IPS DF 4.7 (cell line): ENCODE results near the gene GLDC.

Experiments used
- DNase-seq: peaks from one replicate; pipeline ENCODE4 v3.0.0-alpha.2; 2013; ENCODE audit warnings: low spot score; ENCODE audit errors: extremely low read depth

GLDC gene

DNA sequence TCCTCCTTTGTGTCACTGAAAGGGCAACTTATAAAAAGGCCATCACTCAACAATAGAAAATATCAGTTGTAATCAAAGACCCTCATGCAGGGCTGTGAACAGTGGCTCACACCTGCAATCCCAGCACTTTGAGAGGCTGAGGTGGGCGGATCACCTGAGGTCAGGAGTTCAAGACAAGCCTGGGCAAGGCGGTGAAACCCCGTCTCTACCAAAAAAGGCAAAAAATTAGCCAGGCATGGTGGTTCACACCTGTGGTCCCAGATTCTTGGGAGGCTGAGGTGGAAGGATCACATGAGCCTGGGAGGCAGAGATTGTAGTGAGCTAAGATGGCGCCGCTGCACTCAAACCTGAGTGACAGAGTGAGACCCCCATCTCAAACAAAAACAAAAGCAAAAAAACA lies 24.7 kb downstream of the GLDC start:
- DNase-seq: no peak

- no peak for DNase-seq
Observed at GRCh38 chr9:6620353-6620752, 25.2 kb downstream of the GLDC start.

GRCh38 chr9:6619909-6620308 lies 25.6 kb downstream of the GLDC start:
- DNase-seq: no peak

DNA sequence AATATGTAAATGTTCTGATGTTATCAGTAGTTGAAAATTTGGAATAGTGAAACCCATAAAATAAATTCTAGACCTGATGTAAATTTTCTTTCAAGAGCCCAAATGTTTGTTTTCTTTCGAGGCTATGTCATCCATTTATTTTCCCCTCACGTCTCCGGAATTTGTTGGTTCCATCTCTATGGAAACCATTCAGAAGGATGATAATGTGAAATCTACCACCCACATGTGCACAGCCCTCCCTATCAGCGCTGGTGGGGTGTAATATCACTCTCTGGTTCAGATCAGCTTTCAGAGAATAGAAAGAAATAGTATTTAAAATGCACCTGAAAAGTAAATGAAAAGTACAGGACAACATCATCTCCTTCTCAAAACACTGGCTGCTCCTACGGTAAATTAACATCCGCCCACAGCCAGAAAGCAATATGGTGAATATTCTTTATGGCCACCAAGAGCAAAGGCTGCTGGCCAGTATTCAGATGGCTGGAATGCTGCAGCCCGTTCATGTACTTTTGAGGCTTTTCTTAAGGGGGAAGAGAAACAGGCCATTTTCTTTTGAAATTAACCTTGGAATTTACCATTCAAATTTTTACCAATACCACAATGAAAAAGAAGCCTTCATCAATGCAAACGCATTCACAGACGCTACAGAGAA lies 28.5 kb downstream of the GLDC start:
- no peak for DNase-seq

GRCh38 chr9:6614489-6614888 lies 31.0 kb downstream of the GLDC start:
- no peak for DNase-seq

DNA sequence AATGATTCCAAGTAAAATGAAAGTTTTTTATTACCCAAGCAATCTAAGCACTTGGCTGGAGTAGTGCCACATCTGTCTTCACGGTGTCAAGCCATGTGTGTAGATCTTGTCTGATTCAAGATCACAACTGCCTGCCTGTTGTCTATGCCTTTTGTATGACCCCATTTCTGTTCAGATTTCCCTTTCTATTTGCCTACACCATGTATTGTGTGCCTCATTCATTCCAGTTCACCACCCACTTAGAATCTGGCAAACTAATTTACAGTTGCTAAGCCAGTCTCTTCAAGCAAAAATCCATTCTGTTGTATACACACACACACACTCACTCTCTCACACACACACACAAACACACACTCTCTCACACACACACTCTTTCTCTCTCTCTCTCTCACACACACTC lies 33.7 kb downstream of the GLDC start:
- DNase-seq: no peak

GRCh38 chr9:6610073-6610472 lies 35.5 kb downstream of the GLDC start:
- DNase-seq: no peak

DNA sequence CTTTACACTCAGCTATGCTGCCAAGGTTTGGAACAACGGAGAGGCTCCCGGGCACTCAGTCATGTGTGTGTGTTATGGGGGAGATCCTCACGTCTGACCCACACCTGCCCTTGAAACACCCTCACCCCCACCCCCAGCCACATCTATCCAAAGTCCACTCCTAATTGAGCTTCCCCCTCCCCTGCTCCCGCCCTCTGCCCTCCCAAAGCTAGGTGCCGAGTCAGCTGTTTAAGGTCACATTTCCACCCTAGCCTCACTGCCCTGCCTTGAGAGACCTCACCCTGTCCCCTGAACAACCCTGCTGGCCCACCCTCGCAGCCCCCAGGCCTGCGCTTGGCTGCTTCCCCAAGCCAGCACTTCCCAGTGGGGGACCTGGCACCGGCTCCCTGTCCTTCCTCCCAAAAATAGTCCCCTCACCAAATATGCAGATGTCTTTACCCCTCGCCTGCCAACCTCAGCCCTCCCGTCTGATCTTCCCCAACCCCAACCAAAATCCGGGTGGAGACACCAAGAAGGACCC lies 36.0 kb downstream of the GLDC start:
- no peak for DNase-seq

DNA sequence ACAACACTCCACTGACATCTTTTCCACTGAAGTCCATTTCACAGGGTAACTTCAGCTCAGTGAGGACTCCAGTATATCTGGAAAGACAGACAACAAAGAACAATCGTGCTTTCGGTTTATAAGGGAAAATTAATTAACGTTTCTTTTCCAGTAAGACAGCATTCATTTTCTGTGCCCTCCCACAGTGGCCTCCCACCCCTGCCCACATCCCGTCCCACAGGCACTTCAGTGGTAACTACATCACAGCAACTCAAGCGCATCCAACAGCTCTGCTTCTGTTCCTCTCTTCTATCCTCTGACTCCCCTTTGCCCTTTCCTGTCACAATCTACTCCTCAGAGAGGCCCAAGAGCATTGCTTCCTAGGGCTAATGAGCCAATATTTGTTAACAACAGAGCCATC lies 40.3 kb downstream of the GLDC start:
- no peak for DNase-seq

DNA sequence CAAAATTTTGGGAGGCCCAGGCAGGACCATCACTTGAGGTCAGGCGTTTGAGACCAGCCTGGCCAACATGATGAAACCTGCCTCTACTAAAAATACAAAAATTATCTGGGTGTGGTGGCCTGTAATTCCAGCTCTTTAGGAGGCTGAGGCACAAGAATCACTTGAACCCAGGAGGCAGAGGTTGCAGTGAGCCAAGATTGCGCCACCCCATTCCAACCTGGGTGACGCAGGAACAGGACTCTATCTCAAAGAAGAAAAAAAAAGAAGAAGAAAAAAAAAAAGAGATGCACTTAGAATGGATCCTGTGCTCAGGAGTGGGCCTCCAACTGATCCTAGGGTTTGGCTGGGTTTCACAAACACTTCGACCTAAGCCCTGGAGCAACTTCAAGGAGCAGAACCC lies 45.1 kb downstream of the GLDC start:
- no peak for DNase-seq

- DNase-seq: no peak
Observed at GRCh38 chr9:6600006-6600405, 45.5 kb downstream of the GLDC start.

DNA sequence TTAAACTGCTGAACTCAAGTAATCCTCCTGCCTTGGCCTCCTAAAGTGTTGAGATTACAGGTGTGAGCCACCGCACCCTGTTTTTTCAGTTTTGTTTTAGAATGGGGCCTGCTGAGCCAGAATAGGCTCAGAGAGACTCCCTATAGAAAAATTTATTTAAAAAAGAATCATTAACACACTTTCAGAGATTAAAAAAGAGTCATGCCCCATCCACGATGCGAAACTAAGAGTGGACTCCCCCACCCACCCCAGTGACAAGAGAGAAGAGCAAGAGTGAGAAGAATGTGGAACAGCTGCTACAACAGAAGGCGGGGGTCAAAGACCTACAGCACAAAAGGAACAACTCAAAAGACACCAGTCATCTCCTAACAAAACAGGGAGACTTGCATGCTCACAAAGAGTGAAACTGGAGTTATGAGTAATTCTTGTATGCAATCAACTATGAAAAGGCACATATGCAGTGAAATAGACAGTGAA lies 47.2 kb downstream of the GLDC start:
- DNase-seq: no peak

DNA sequence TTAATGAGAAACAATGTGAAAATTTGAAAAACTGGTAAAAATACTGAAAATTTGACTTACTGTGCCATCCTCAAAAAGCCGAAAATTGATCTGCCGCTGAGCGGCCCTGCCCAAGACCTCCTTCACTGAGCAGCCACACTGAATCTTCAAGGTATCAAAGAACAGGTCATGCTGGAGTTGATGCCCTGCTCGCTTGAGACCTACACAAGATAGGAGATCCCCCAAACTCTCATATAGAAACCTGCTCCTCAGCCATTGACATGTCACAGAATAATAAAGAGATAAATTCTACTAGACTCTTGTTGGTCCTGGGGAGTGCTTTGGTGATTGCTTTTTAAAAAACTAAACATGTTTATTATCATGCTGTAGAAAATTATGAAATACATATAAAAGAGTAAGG lies 52.7 kb downstream of the GLDC start:
- DNase-seq: no peak

DNA sequence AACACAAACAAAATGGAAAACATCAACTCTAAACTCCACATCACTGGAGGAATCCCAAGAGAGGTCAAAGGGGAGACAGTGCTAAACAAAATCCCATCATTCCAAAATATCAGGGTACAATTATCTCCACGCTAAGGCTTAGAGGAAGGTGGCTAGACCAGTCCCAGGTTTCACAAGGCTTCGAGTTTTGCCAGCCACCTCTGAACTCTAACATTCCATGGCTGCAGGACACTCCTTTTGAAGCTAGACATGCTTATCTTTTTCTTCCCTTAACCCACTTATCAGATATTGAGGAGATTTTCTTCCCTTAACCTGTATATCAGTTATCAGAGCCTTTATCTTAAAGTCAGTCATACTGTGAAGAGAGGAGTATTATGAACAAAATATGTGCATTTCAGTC lies 53.3 kb downstream of the GLDC start:
- no peak for DNase-seq

DNA sequence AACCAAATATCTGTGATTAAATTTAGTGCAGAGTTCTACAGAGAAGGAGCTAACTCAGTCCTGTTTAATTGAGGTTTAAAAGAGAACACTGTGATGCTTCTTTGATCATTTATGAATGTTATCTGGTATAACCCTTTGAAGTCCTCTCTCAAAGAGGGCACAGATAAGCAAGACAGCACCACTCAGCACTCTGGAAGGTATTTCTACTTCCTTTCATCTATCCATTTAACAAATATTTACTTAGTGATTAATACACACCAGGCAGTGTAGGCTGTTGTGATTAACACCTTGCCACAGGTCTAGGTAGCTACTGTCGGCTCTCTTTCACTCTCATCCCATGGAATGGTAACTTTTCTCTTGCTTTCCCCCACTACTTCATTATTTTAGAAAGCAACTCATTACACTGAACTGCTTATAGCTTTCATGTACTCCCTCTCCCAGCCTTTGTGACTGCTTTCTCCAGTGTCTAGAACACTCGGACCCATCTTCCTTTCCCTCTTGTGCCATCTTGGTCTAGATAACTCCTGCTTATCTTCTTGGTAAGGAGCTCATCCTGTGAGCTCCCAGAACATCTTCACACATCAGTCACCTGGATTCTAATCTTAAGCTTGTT lies 54.7 kb downstream of the GLDC start:
- no peak for DNase-seq

DNA sequence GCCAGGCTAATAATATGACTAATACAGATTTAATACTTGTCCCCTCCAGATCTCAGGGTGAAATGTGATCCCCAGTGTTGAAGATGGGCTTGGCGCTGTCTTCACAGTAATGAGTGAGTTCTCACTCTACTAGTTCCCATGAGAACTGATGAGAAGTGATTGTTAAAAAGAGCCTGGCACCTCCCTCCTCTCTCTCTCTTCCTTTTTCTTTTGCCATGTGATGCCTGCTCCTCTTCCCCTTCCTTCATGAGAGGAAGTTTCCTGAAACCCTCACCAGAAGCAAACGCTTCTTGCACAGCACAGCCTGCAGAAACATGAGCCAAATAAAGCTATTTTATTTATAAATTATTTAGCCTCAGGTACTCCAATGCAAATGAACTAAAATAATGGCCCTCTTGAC lies 55.2 kb downstream of the GLDC start:
- no peak for DNase-seq

DNA sequence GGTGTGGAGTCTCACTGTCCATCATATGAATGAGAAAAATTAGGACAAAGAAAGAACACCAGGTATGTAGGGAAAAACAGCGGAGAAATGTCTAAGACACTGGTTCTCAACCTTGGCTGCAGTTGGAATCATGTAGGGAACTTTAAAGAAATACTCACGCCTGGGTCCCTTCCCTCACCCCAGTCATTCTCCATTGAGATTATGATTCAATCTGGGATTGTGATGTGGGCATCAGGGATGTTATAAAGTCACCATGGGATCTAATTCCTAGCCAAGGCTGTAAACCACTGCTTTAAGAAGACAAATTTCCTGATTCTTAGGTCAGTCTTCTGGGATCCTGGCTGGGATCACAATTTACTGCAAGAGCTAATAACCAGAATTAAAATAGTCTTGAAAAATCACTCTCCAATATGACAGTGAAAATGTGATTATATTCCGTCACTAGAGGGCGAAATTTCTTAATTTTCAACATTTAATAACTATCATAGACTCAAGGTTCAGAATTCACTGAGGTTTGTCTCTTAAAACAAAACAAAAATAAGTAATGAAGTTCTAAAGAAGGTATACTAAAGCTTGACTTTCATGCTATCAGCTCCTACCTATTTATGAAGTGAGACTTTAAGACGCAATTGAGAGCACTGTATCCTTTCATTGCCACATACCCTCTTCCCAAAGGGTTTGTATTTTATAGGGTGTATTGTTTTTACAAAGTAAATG lies 60.5 kb downstream of the GLDC start:
- DNase-seq: no peak

DNA sequence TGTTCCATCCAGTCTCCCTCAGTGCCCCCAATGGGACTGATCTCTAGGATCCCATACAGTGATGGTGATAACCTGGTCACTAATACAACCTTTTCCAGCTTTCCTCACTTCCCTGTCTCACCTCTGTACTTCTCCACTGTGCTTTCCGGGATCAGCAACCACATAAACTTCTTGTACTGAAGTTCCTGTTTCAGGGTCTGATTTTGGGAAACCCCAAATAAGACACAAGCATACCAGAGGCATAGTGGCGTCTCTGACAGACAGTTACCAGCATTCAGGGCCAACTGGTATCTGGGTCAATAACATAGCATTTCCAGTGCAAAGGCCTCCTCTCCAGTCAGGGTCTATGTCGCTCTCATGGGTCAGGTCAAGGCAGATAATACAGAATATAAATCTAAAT lies 64.3 kb downstream of the GLDC start:
- no peak for DNase-seq

GRCh38 chr9:6579613-6580012 lies 65.9 kb downstream of the GLDC start:
- no peak for DNase-seq

DNA sequence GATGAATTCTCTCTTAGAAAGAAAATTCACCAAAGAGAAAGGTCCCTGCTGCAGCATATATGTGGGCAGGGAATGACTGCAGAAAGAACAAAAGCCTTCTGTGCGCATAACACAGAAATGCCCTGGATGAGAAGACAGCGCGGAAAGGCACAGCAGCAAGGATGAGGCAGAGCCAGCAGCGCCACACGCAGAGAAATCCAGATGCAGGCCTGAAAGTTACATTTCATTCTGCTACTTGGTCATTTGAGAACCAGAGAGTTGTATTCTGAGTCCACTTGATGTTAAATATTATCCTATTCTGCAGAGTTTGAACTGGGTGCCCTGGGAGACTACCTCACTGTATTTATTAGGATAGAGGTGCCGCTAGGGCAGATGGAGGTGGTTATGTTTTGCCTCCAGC lies 68.5 kb downstream of the GLDC start:
- DNase-seq: no peak

DNA sequence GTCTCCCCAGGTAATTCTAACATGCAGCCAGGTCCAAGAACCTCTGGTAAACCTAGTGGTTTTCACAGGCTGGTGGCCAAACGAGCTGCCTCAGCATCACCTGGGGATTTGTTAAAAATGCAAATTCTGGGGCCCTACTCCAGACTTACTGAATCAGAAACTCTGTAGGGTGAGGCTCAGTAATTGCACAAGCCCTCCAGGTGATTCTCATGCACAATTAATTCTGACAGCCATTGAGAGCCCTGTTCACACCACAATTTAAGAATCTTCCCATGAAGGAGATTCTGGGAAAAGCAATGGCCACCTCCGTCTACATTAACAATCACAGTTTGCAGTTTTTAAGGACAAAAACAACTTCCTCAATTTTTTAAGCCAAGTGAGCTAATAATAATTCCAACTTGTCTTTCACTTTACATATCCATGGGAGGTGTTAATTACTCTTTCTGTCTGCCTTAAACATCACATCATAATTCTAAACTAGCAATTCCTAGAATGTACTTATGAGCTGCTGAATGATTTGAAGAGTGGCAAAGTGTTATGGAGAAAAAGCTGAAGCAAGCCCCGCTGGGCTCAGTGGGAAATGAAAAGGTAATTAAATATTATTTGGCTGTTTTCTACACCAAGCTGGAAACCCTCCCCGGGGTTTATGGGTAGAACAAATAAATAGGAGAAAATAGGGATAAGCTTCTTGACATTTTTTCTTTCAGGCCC lies 70.0 kb downstream of the GLDC start:
- no peak for DNase-seq

DNA sequence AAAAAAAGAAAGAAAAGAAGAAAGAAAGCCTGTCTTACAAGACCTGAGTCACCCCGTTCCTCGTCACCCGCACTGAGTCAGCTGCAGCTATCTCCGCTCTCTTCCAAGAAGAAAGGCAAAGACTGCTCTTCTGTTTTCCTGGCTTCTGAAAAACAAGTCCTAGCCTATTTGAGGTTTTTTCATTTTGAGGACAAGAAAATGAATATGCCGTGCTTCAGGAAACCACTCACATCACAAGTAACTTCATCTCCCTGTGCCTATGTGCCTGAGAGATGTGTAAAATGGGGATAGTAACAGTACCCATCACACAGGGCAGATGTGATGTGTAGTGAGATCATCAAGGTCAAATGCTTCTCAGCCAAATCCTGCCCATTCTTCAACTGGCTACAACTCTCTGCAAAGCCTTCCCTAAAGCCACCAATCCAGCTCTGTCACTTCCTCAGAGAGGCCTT lies 78.4 kb downstream of the GLDC start:
- DNase-seq: no peak
